SK-N-SH treated with all-trans-retinoic acid at 6 μM for 48 hours (cell line): ENCODE measurements around the gene WNK2.

Experiments
- ARNTL ChIP-seq: fragments of 450-650 bp; formaldehyde crosslinking; IDR thresholded peaks from 2 replicates; pipeline ENCODE4 v1.5.0; 2020; ENCODE audit warnings: low read depth, mild to moderate bottlenecking, moderate library complexity, borderline replicate concordance
- ZFP3 ChIP-seq: fragments of 250-450 bp; sonication (Bioruptor Pico); IDR thresholded peaks from 2 replicates; pipeline ENCODE4 v1.5.0; 2020; ENCODE audit warnings: mild to moderate bottlenecking, moderate library complexity

DNA sequence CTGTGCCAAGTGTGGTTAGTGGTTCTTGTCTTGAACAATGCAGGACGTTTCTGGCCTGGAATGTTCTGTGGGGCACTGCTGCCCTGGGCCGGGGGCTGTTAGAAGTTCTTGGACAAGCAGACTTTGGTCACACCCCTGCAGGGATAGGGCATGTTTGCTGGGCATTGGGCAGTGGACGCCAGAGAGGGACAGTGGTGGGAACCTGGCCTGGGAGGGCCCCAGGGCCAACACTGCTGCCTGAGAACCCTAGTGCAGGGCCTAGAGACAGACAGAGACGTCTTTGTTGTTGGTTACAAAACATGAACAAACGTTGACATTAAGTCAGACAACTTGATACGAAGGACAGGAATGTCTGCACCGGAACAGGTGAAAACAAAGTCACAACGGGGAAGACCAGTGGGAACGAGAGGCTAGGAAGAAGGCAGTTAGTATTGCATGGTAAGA lies 57.0 kb downstream of the WNK2 start:
- TF ChIP-seq ZFP3: no peak
- no peak for TF ChIP-seq ARNTL
